Measurements from ENCODE around the gene SF3A1. TPM values are rescaled to one million over a fixed set of nuclear protein-coding genes. Genes with fewer than 3 reads are reported as not detected.
"Not testable (repeated sequence)": the region's sequence is repeated elsewhere in the genome, so short reads cannot be mapped to it uniquely, and the experiment has no call there.

The SF3A1 gene
- total RNA-seq, 1 experiment from 2014 or later, result 182 TPM

- H3K27me3 Mint-ChIP-seq (ENCODE audit: insufficient read depth, unreplicated experiment), result no peaks in the 10 kb centered on the region
- H3K4me1 Mint-ChIP-seq (ENCODE audit: low read depth, unreplicated experiment), result no peaks in the 10 kb centered on the region
- no peak overlapping the region for H3K4me3 ChIP-seq (ENCODE audit: low read depth, low read length)
- ChIA-PET CTCF (no interaction called here), POLR2A (no interaction called here)
- no peaks in the 10 kb centered on the region for H3K27me3 ChIP-seq (replicated peaks; ENCODE audit: control insufficient read depth, insufficient read depth, low read length)
- intact Hi-C loops (cut with micrococcal nuclease; ENCODE audit: unreplicated experiment), result no loop called here
- no peak for TF ChIP-seq CTCF (IDR thresholded peaks at IDR 0.05; ENCODE audit: insufficient read depth in 1 of 2, low read depth in 1 of 2, low read length in 1 of 2, severe bottlenecking in 1 of 2, unreplicated experiment in 1 of 2)
- no peaks in the 10 kb centered on the region for H3K9me3 ChIP-seq
- DNase-seq, result no peak
- H3K27ac Mint-ChIP-seq (ENCODE audit: unreplicated experiment), result no peak overlapping the region
- H3K4me3 Mint-ChIP-seq (ENCODE audit: unreplicated experiment), result no peak overlapping the region
- peaks cover 1% of the 10 kb centered on the region for H3K36me3 ChIP-seq (ENCODE audit: control insufficient read depth, insufficient read depth, low read length)
- no peaks in the 10 kb centered on the region for H3K4me1 ChIP-seq
- no TSS peak for BruUV-seq (replicated peaks)
- peaks cover 15% of the 10 kb centered on the region for H3K36me3 Mint-ChIP-seq (ENCODE audit: insufficient read depth, unreplicated experiment)
- no peaks in the 10 kb centered on the region for H3K9me3 Mint-ChIP-seq (ENCODE audit: unreplicated experiment)
Measured at GRCh38 chr22:30405731-30406130, 49.0 kb upstream of the SF3A1 start.

GRCh38 chr22:30404307-30404706, 47.6 kb upstream of the SF3A1 start:
- H3K4me1 Mint-ChIP-seq (ENCODE audit: low read depth, unreplicated experiment), result no peaks in the 10 kb centered on the region
- ChIA-PET POLR2A (no interaction called here), CTCF (no interaction called here)
- H3K9me3 ChIP-seq, result no peaks in the 10 kb centered on the region
- no TSS peak for BruUV-seq (replicated peaks)
- no peak overlapping the region for H3K4me3 ChIP-seq (ENCODE audit: low read depth, low read length)
- no peak for TF ChIP-seq CTCF (IDR thresholded peaks at IDR 0.05; ENCODE audit: insufficient read depth in 1 of 2, low read depth in 1 of 2, low read length in 1 of 2, severe bottlenecking in 1 of 2, unreplicated experiment in 1 of 2)
- intact Hi-C loops (cut with micrococcal nuclease; ENCODE audit: unreplicated experiment), result no loop called here
- H3K9me3 Mint-ChIP-seq (ENCODE audit: unreplicated experiment), result no peaks in the 10 kb centered on the region
- H3K27me3 Mint-ChIP-seq (ENCODE audit: insufficient read depth, unreplicated experiment), result no peaks in the 10 kb centered on the region
- H3K36me3 ChIP-seq (ENCODE audit: control insufficient read depth, insufficient read depth, low read length), result peaks cover 1% of the 10 kb centered on the region
- DNase-seq, result no peak
- peaks cover 11% of the 10 kb centered on the region for H3K36me3 Mint-ChIP-seq (ENCODE audit: insufficient read depth, unreplicated experiment)
- H3K4me3 Mint-ChIP-seq (ENCODE audit: unreplicated experiment), result no peak overlapping the region
- H3K27ac Mint-ChIP-seq (ENCODE audit: unreplicated experiment), result no peak overlapping the region
- no peaks in the 10 kb centered on the region for H3K4me1 ChIP-seq
- H3K27me3 ChIP-seq (replicated peaks; ENCODE audit: control insufficient read depth, insufficient read depth, low read length), result no peaks in the 10 kb centered on the region

- H3K9me3 Mint-ChIP-seq (ENCODE audit: unreplicated experiment); H3K36me3 Mint-ChIP-seq (ENCODE audit: insufficient read depth, unreplicated experiment); BruUV-seq (replicated peaks); intact Hi-C loops (cut with micrococcal nuclease; ENCODE audit: unreplicated experiment); CTCF ChIA-PET; DNase-seq; H3K27ac Mint-ChIP-seq (ENCODE audit: unreplicated experiment); H3K27me3 Mint-ChIP-seq (ENCODE audit: insufficient read depth, unreplicated experiment); H3K9me3 ChIP-seq; H3K4me3 ChIP-seq (ENCODE audit: low read depth, low read length); H3K27me3 ChIP-seq (replicated peaks; ENCODE audit: control insufficient read depth, insufficient read depth, low read length); H3K36me3 ChIP-seq (ENCODE audit: control insufficient read depth, insufficient read depth, low read length); H3K4me3 Mint-ChIP-seq (ENCODE audit: unreplicated experiment); H3K4me1 ChIP-seq; POLR2A ChIA-PET: not testable (repeated sequence)
- H3K4me1 Mint-ChIP-seq (ENCODE audit: low read depth, unreplicated experiment), result peaks cover 13% of the 10 kb centered on the region
Measured at GRCh38 chr22:30402766-30403104, 46.0 kb upstream of the SF3A1 start.

All from Caco-2 (cell line).